ENCODE measurements around the gene PREP.

PREP gene

GRCh38 chr6:105310371-105310770 lies 92.5 kb downstream of the PREP start:
- DNase-seq: no peak

- no peak for DNase-seq
Observed at GRCh38 chr6:105308840-105309239, 94.0 kb downstream of the PREP start.

- DNase-seq: no peak
Observed at GRCh38 chr6:105305521-105305920, 97.4 kb downstream of the PREP start.

- no peak for DNase-seq
Observed at GRCh38 chr6:105304825-105305224, 98.1 kb downstream of the PREP start.

- no peak for DNase-seq
Observed at GRCh38 chr6:105304366-105304765, 98.5 kb downstream of the PREP start.

- no peak for DNase-seq
Observed at GRCh38 chr6:105302617-105303128, 100.2 kb downstream of the PREP start.

- no peak for DNase-seq
Observed at GRCh38 chr6:105301756-105302616, 100.9 kb downstream of the PREP start.

GRCh38 chr6:105301072-105301503 lies 101.8 kb downstream of the PREP start:
- DNase-seq: no peak

- no peak for DNase-seq
Observed at GRCh38 chr6:105300090-105300489, 102.8 kb downstream of the PREP start.

- DNase-seq: no peak
Observed at GRCh38 chr6:105294129-105294528, 108.8 kb downstream of the PREP start.

GRCh38 chr6:105292689-105293339 lies 110.1 kb downstream of the PREP start:
- no peak for DNase-seq

- DNase-seq: no peak
Observed at GRCh38 chr6:105291525-105291924, 111.4 kb downstream of the PREP start.

GRCh38 chr6:105282631-105283585 lies 120.0 kb downstream of the PREP start:
- peak in 1 of 51 donors; percentile 31 for DNase-seq

- no peak for DNase-seq
Observed at GRCh38 chr6:105280033-105280432, 122.8 kb downstream of the PREP start.

- no peak for DNase-seq
Observed at GRCh38 chr6:105279463-105279862, 123.4 kb downstream of the PREP start.

- no peak for DNase-seq
Observed at GRCh38 chr6:105278813-105279212, 124.1 kb downstream of the PREP start.

- DNase-seq: no peak
Observed at GRCh38 chr6:105278035-105278434, 124.8 kb downstream of the PREP start.

- DNase-seq: no peak
Observed at GRCh38 chr6:105276374-105276773, 126.5 kb downstream of the PREP start.

GRCh38 chr6:105275542-105275941 lies 127.3 kb downstream of the PREP start:
- DNase-seq: no peak

GRCh38 chr6:105274678-105275077 lies 128.2 kb downstream of the PREP start:
- no peak for DNase-seq

GRCh38 chr6:105273589-105273988 lies 129.3 kb downstream of the PREP start:
- no peak for DNase-seq

GRCh38 chr6:105272786-105273185 lies 130.1 kb downstream of the PREP start:
- peak in 2 of 51 donors; percentile 2 to 15 for DNase-seq
